Left ventricle myocardium inferior (tissue), 1 donor: ENCODE data around the gene RHOA. TPM values are rescaled to one million over a fixed set of nuclear protein-coding genes. Genes with fewer than 3 reads are reported as not detected.

ENCODE experiments used
- DNase-seq: peaks from one replicate; pipeline ENCODE4 v3.0.0-alpha.2; 2020
- H3K27ac ChIP-seq: fragments of 200-600 bp; replicated peaks from 2 replicates; pipeline ENCODE4 v1.8.0; 2021
- H3K27me3 ChIP-seq: fragments of 200-600 bp; 2 replicates; pipeline ENCODE4 v1.8.0; 2021; ENCODE audit warnings: low read depth
- H3K36me3 ChIP-seq: fragments of 200-600 bp; 2 replicates; pipeline ENCODE4 v1.8.0; 2021
- H3K4me1 ChIP-seq: fragments of 200-600 bp; 2 replicates; pipeline ENCODE4 v1.8.0; 2021
- H3K4me3 ChIP-seq: fragments of 200-600 bp; 2 replicates; pipeline ENCODE4 v1.8.0; 2021; ENCODE audit warnings: mild to moderate bottlenecking, moderate library complexity
- H3K9me3 ChIP-seq: fragments of 200-600 bp; replicated peaks from 2 replicates; pipeline ENCODE4 v1.8.0; 2021
- intact Hi-C: fragments of 100-400 bp; cut with micrococcal nuclease; formaldehyde crosslinking; loops from one replicate; pipeline ENCODE4 v1.11.0; 2022
- total RNA-seq: library from RNA; stranded (reverse); fragmentation: NEBNext Ultra II Directional; extraction: Animal tissue kit (Norgen Biotek cat#: 25700); gene quantifications from one replicate; pipeline ENCODE4 v1.2.1, GENCODE V29; 2021
- TF ChIP-seq, protein P1 (sequence below): fragments of 200-600 bp; IDR thresholded peaks from 2 replicates; pipeline ENCODE4 v1.8.0; 2021; ENCODE audit warnings: antibody characterized with exemption, mild to moderate bottlenecking, borderline replicate concordance
- donor health status: DM: no; HTN: yes; CAD: no; lungs with severe emphysema.

RHOA gene
- total RNA-seq, 1 donor from 2014 or later = 247 TPM

DNA sequence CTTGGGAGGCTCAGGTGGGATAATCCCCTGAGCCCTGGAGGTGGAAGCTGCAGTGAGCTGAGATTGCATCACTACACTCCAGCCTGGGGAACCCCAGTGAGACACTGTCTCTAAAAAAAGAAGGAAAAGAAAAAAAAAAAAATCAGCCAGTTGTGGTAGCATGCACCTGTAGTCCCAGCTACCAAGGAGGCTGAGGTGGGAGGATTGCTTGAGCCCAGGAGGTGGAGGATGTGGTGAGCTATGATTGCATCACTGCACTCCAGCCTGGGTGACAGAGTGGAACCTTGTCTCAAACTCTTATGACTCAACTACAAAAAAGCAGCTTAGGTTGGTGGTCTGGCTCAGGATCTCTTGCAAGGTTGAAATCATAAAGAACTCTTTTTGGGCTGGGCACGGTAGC lies 34.3 kb downstream of the RHOA start:
- H3K27ac ChIP-seq = no peak overlapping the region
- no peak for DNase-seq
- intact Hi-C loops = no loop called here
- TF ChIP-seq, protein P1, sequence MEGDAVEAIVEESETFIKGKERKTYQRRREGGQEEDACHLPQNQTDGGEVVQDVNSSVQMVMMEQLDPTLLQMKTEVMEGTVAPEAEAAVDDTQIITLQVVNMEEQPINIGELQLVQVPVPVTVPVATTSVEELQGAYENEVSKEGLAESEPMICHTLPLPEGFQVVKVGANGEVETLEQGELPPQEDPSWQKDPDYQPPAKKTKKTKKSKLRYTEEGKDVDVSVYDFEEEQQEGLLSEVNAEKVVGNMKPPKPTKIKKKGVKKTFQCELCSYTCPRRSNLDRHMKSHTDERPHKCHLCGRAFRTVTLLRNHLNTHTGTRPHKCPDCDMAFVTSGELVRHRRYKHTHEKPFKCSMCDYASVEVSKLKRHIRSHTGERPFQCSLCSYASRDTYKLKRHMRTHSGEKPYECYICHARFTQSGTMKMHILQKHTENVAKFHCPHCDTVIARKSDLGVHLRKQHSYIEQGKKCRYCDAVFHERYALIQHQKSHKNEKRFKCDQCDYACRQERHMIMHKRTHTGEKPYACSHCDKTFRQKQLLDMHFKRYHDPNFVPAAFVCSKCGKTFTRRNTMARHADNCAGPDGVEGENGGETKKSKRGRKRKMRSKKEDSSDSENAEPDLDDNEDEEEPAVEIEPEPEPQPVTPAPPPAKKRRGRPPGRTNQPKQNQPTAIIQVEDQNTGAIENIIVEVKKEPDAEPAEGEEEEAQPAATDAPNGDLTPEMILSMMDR = no peak
- H3K9me3 ChIP-seq = no peaks in the 10 kb centered on the region
- peaks cover 61% of the 10 kb centered on the region for H3K4me1 ChIP-seq
- H3K27me3 ChIP-seq = no peaks in the 10 kb centered on the region
- no peak overlapping the region for H3K4me3 ChIP-seq
- peaks cover 35% of the 10 kb centered on the region for H3K36me3 ChIP-seq

DNA sequence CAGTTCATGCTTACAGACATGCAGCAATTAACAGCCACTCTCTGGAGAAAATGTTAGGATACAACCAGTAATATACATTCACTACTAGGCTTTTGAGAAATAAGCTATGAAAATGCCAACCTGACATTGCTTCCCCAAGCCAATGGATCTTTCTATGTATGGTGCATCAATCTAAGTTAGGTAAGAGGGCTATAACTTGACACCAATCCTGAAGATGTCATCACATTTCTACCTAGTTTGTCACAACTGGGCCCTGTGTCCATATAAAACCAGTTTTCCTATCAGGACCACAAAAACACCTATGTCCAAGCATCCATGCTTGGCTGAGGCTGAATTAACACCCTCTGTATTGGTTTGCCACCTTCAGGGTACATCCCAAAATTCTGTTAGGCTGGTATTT lies 39.8 kb downstream of the RHOA start:
- TF ChIP-seq, protein P1 = no peak
- Histone ChIP-seq H3K4me3 (no peak overlapping the region), H3K9me3 (no peaks in the 10 kb centered on the region), H3K27ac (no peak overlapping the region), H3K4me1 (peaks cover 25% of the 10 kb centered on the region), H3K27me3 (no peaks in the 10 kb centered on the region), H3K36me3 (peaks cover 81% of the 10 kb centered on the region)
- DNase-seq = no peak
- intact Hi-C loops = no loop called here

DNA sequence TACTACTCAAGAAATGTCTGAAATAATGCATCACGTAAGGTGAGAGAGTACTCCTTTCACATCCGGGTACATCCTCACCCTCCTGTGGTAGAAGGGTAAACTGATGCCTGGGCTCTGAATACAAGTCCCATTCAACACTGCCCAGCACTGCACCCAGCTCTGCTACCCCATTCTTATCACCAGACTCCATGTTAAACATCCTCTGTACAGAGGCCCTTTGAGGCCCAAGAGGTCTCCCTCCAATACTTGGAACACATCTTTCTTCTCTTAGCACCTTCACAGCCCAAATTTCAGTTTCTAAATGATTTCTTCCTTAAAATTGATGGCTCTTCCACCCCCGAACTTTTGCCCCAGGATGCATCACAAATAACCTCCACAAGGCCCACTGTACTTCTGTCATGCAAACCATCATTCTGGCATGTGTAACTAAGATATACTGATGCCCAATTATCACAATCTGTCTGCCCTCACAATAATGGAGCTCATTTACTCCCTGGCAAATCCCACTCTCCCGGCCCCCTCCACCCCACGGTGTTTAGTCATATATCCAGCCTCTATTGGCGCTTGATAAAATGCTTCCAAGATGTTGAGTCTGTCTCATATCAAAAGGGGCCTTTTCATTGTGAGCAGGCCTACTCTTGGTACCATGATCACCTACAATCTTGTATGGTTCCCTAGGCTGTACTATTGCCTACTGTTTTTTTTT lies 41.0 kb downstream of the RHOA start:
- intact Hi-C loops = no loop called here
- TF ChIP-seq, protein P1 = no peak
- Histone ChIP-seq H3K36me3 (peaks cover 91% of the 10 kb centered on the region), H3K4me1 (peaks cover 20% of the 10 kb centered on the region), H3K27ac (no peak overlapping the region), H3K27me3 (no peaks in the 10 kb centered on the region), H3K4me3 (no peak overlapping the region), H3K9me3 (no peaks in the 10 kb centered on the region)
- no peak for DNase-seq

DNA sequence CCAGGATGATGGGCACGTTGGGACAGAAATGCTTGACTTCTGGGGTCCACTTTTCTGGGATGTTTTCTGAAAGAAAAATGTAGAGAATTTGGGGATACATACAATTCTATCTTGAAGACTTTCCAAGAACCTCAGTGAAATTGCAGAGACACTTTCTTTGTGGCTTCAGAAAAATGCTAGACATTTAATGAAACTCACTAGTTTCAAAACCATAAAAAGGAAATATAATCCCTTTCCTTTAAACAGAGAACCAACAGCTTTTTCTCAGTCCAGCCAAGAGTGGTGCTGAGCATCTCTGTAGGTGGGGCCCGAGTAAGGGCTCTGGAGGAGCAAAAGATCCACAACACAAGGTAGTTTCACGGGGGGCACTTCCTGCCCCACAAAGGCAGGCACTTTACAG lies 49.2 kb downstream of the RHOA start:
- no peak for DNase-seq
- intact Hi-C loops = no loop called here
- Histone ChIP-seq H3K27me3 (no peaks in the 10 kb centered on the region), H3K27ac (no peak overlapping the region), H3K36me3 (peaks cover 86% of the 10 kb centered on the region), H3K4me1 (peaks cover 21% of the 10 kb centered on the region), H3K9me3 (no peaks in the 10 kb centered on the region), H3K4me3 (no peak overlapping the region)
- TF ChIP-seq, protein P1 = no peak

DNA sequence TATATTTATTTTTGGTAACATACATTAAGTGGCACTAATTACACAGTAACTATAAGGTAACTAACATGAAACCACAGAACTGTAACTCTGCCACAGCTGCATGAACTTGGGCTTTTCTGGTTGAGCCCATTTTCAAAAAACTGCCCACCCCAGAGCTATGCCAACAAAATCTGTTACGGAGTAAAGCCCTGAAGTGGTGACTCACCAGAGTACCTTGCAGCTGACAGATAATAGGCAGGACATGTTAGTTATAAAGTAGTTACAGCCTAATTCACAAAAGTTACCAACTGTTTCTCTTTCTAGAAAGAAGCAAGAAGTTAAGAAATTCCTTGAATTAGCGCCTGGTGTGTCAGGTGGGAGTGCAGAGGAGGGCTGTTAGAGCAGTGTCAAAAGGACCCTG lies 52.2 kb downstream of the RHOA start:
- H3K4me1 ChIP-seq = peaks cover 47% of the 10 kb centered on the region
- DNase-seq = no peak
- H3K9me3 ChIP-seq = no peaks in the 10 kb centered on the region
- peak overlapping the region; percentile 92 for H3K27ac ChIP-seq
- H3K36me3 ChIP-seq = peaks cover 74% of the 10 kb centered on the region
- H3K4me3 ChIP-seq = no peak overlapping the region
- no peaks in the 10 kb centered on the region for H3K27me3 ChIP-seq
- intact Hi-C loops = no loop called here
- TF ChIP-seq, protein P1 = no peak

DNA sequence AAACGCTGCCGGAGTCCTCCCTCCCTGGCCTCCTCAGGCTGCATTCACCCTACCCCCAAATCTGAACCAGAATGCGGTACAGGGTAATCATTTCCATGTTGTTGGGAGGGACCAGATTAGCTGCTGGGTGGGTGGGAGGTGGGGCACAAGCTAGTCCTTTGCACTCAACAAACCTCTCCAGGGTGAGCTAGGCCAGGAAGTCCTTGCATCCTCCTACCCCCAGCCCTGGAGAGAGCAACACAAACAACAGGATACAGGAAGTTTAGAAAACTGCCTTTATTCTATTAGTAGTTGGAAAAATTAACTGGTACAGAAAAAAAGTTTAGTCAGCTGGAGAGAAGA lies 52.9 kb downstream of the RHOA start:
- Histone ChIP-seq H3K4me1 (peaks cover 47% of the 10 kb centered on the region), H3K9me3 (no peaks in the 10 kb centered on the region), H3K36me3 (peaks cover 66% of the 10 kb centered on the region), H3K27ac (peak overlapping the region; percentile 92), H3K27me3 (no peaks in the 10 kb centered on the region), H3K4me3 (peak overlapping the region; percentile 80)
- no peak for DNase-seq
- TF ChIP-seq, protein P1 = no peak
- intact Hi-C loops = no loop called here
